Measurements from ENCODE around the gene FAM83C.

Gene FAM83C

DNA sequence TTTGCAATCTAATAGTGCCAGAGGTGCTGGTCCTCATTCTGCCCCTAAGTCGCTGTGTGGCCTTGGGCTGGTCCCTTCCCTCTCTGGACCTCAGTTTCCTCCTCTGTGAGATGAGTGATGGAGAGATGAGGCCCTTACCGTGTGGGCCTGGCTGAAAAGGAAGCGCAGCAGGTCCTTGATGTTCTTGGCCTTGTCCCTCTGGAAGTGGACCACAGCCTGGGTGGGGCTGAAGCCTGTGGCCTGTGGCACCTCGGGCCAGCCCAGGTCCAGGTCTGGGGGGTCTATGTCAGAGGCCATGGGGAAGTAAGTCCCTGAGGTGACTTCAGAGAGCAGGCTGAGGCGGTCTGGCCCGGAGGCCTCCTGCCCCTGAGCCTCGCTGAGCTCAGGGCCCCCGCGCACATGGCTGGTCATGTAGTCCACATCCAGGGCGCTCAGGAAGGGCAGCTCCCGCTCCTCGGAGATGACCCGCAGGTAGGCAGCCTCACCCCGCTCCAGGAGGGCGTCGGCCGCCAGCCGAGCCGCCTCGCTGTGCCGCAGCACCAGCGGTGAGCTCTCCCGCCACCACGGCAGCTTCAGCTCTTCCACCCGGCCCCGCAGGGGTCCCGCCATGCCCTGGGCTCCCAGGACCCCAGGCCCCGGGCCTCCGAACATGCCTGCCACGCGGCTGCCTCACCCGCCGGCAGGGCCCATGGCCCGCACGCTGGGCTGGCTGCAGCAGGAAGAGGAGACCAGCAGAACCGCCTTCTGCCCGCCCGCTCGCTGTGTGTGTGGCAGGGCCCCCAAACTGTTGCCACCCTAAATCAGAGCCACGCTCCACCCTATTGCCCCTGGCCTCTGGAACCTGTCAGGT is at the start of gene FAM83C:
TSS of gene FAM83C (minus strand) at position 772 of the 850 bp plus-strand sequence. CDS start at position 651, 121 bp downstream.
- no peak for DNase-seq

DNA sequence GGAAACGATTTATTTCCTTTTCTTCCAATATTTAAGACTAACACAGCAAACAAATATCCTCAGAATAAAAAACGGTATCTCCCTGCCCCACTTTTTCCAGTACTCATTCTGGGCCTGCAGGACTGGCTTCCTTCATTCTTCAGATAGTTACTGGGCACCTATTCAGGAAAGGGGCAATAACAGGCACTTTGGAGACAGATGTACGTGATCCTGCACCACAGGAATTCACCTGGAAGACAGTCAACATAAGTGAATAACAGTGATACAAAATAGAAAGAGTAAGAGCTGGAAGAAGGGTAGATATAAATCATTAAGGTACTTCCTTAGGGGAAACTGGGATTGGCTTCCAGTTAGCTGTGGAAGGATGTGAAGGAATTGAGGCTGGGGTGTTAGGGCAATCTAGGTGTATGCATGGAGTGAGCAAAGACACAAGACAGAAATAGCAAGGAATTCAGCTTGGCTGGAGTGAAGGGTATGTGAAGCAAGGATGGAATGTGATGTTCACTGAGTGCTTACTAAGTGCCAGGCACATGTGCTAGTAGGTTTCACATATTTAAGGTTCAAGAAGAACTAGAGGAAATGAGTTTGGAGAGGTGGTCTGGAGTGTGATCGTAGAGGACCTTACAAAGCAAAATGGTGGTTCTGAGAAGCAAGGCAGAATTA is 49.3 kb upstream of the FAM83C start:
- no peak for DNase-seq

DNA sequence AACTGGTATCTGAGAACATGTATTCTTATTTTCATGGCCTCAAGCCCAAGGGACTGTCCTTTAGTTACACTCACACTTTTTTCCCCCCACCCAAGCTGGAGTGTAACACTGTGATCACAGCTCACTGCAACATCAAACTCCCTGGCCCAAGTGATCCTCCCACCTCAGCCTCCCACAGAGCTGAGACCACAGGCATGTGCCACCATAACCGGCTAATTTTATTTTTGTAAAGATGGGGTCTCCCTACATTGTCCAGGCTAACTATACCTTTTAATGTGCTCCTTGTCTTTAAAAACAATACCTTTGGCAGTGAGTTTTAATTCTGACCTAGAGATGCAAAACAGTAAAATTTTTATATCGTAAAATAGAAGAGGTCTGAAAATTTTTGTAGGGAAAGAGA is 48.2 kb upstream of the FAM83C start:
- no peak for DNase-seq

DNA sequence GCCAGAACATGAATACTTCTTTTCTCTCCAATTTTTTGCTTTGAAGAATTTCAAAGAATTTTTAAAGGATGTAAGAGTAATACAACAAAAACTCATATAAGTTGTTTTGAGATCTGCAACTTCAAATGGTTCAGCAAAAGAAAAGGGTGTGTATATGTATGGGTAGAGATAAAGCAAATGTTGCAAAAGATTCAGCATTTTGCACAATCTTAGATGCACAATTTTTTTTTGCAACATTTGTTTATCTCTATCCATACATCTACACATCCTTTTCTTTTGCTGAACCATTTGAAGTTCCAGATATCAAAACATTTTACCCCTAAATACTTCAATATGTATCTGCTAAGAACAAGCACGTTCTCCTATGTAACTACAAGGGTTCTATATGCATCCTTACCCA is 47.4 kb upstream of the FAM83C start:
- DNase-seq, result no peak

DNA sequence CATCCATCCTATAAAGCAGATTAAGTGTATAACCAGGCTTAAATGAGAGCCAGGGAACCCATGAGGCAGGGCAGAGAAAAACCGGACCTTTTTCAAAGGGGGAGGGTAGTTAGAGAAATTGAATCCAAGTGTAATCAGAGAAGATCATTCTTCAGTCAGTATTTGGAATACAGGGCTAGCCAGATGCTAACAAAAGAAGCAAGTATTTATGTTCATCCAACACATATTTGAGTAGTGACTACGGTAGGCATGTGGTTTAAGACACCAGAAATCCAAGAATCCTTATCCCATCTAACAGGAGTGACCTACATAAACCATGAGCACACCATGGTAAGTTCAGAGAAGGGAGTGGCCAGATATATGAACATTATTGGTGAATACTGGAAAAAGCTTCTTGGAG is 46.8 kb upstream of the FAM83C start:
- no peak for DNase-seq

DNA sequence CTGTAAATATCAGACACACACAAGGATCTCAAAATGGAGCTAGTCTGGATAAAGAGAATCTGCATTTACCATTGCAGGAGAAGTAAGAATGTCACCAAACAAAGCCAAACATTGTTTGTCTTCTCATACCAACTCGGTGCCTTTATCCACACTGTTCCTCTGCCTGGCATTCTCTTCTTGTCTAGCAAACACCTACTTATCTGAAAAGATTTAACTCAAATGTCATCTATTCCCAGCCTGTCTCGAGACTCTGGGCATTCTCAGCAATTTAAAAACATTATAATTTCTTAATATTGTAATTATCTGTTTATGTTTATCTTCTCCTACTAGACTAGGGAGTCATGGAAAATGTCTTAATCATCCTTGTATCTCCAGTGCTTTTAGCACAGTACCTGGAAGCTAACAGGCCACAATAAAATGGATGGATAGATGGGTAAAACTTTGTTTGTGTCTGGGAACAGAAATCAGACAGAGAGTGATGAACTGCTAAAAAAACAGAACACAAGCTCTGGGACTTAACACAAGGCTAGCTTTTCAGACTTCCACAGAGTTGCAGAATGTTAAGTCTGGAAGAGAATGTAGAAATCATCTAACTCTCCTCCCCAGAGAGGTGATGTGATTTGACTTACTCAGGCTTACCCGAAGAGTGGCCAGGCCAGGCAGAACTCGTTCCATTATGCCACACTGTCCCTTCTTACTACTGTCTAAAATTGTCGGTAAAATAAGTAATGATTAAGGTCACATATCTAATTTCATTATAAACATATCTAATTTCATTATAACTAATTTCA is 42.3 kb upstream of the FAM83C start:
- no peak for DNase-seq

DNA sequence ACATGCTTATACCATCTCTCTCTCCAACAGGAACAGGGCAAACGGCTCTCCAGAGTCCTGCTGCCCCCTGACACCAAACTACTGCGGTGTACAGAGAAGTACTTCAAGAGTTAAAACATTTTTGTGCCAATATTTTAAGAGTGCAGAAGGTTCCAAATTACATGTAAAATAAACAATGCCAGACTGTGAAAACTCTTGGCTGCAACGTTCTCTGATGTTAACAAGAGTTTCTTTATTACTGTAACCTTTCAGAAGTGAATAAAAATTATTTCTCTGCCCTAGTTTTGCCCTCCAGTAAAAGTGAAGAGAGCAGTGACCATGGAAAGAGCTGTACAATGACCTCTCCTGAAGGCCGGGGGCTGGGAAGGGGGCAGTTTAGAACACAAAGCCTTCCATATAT is 41.4 kb upstream of the FAM83C start:
- no peak for DNase-seq

DNA sequence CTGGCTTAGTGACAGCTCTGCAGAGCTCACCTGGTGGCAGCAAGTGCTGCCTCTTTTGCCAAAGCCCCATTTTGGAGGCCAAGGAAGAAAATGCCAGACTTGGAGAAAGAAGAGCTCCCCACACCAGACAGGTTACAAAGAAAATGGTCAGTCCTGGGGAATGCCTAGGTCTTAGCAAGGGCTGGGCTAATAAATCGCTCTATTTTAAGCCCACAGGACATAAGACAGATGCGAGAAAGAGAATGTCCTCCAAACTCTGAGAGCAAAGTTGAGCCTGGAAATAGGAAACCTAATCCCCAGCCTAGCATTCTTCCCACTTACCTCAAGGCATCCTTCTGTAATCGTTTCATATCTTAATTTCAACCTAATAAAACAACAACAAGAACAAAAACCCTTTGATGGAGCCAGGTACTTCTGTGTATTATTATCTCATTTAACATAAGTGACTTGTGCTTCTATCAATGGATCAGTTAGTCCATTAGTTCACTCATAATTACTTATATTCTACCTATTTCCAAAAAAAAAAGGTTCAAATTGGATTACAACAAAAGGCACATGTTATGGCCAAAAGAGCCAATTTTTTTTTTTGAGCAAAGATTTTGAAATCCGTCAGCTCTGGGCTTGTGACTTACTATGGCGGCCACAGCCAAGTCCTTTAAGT is 40.4 kb upstream of the FAM83C start:
- DNase-seq, result no peak

- DNase-seq, result peak; percentile 20 to 22
These were observed 37.4 kb upstream of the FAM83C start for GRCh38 chr20:35329435-35330139.

DNA sequence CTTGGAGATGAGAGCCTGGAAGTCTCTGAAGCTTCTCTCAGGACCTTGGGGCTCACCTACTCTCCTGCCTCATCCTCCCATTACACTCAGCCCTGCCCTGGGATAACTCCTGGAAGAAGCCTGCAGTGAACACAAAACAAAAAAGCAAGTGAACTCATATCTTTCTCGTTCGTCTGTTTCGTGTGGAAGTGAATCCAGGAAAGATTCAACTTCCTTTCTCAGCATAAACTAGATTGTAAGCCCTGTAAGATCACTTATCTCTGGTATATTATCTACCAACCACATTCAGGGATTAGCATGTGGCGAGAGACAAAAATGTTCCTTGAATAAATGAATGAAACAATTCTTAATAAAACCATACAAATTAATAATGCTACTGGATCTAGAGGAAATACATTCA is 36.5 kb upstream of the FAM83C start:
- no peak for DNase-seq

- no peak for DNase-seq
These were observed 36.0 kb upstream of the FAM83C start for GRCh38 chr20:35328095-35328685.

DNA sequence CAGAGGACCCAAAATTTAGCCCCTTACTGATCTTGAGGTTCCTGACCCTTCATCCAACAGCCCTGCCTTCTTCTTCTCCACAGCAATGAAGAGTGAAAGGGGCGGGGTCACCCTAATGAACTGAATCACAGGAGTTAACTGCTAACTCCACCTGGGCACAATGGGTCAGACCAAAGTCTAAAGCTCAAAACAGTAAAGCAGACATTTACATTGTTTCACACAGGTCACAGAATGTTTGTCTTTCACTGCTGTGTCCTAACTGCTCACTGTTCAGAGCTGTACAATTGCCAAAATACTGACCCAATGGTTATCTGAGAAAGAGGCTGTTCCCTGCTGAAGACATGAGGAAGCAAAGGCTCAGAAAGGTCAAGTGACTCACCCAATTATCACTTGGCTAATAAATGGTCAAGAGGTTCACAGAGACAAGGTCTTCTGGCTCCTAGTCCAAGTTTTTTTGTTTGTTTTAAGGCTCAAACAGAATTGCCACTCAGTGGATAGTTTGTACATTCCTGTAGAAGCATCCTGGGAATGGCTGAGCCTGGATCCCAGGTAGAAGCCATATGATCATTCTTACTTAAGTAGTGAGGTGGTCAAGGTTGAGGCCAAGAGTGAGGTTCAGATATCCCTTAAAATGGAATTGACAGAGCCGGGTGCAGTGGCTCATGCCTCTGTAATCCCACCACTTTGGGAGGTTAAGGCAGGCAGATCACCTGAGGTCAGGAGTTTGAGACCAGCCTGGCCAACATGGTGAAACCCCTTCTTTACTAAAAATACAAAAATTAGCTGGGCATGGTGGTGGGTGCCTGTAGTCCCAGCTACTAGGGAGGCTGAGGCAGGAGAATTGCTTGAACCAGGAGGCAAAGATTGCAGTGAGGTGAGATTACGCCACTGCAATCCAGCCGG is 35.1 kb upstream of the FAM83C start:
- DNase-seq, result no peak

- no peak for DNase-seq
These were observed 34.5 kb upstream of the FAM83C start for GRCh38 chr20:35326740-35327073.

- DNase-seq, result no peak
These were observed 34.0 kb upstream of the FAM83C start for GRCh38 chr20:35326021-35326739.

DNA sequence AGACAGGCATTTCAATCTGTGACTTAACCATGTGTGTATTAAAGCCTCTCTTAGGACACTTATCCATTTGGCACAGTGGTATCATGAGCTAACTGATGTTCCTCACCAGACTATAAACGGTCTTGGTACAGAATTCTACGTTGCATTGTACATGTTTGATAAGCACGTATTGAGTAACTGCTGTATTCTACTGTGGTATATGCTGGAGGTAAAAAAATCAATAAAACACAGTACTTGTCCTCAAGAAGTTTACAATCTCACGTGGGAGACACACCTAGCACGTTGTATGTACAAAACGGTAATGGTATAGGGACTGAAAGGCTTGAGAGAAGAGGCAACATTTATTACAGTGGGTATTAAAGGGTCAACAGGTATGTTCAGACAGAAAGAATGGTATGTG is 33.2 kb upstream of the FAM83C start:
- no peak for DNase-seq

DNA sequence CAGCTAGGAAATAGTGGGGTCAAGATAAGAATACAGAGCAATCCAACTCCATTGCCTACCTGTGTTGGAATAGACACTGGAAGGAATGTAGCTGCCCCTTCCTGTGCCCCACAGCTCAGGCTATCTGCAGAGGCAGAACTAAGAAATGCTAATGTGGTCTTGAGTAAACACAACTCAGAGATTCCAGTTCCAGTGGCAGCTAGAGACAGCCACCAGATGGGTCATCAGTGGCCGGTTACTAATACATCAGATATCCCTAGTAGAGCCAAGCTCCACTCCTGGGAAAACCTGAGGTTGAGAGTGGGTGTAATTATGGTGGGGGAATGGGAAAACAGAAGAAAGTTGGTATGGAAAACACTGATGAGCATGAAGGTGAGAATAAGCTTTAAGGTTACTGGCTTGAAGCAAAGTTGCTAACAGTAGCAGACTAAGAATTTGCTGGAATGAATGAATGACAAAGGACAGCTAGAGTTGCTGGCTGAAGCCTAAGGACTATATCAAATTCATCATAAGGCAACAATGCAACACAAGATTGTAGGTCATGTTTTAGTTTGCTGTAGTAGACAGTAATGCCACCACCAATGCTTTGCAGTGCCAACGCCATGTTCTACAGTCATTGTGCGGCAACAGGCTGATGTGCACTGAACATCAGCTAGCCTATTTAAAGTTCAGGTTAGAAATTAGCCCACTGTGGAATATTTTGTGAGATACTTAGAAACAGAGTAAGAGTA is 28.3 kb upstream of the FAM83C start:
- DNase-seq, result no peak

DNA sequence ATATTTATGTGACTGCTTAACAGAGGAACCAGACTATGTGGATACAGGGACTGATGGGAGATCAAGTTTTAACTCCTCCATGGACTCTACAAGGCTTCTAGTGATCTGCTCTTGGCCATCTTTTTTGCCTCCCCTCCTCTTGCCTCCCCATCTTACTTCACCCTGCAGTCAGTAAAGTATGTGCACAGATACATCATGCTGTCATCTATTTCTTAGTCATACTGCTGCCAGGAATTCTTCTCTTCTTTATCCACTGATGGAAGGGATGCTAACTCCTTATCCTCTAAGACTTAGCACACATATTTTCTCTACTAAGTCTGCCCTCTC is 27.6 kb upstream of the FAM83C start:
- no peak for DNase-seq

GRCh38 chr20:35319192-35319870 is 27.1 kb upstream of the FAM83C start:
- DNase-seq, result peak in 1 of 2 experiments; percentile 55

GRCh38 chr20:35318502-35319157 is 26.4 kb upstream of the FAM83C start:
- peak in 1 of 2 experiments; percentile 15 for DNase-seq

All from NCI-H2081 (cell line).